Measurements from ENCODE around the gene EDAR. TPM values are rescaled to one million over a fixed set of nuclear protein-coding genes. Genes with fewer than 3 reads are reported as not detected.

EDAR gene
- total RNA-seq, 1 experiment from 2014 or later, result 0.82 TPM

DNA sequence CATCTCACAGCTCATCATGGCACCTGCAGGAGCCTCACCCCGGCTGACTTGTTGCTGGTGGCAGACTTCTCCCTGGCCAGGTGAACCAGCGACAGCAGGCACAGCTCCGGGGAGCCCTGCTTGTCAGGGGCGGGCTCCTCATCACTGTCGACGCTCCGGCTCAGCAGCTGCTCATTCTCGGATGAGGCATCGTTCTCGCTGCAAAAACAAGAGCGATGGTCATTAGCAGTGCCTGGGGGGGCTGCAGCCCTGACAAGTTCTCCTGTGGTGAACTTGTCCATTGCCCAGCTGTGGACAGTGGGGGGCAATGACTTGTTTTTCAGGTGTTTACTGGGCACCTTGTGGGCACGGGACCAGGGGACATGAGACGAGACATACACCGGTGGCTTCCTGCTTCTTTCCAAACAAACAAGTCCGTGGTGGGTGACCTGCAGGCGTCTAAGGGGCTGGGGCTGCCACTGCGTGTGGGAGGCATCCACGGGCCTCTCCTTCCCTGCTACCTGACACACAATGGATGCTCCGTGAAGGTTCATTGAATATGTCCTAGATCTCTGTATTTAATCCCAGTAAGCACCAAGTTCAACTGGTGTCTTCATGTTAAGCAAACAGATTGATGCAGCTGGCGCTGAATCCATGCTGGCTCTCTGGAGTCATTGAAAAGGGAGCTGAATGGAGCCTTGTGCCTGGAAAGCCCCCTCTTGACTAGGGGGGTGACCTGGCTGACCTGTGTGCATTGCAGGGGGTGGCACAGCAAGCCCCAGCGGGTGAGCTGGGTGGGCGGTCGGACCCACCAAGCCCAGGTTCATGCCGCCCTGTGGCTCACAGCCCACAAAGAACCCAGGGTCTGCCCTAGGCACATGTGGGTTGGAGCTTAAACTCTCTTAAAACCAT is 81.0 kb downstream of the EDAR start:
- no peak for TF ChIP-seq CTCF (IDR thresholded peaks at IDR 0.05; ENCODE audit: insufficient read depth in 1 of 2, low read depth in 1 of 2, low read length in 1 of 2, severe bottlenecking in 1 of 2, unreplicated experiment in 1 of 2)
- BruUV-seq (replicated peaks), result no TSS peak
- CTCF ChIA-PET, result no interaction called here
- Histone ChIP-seq H3K4me1 (no peaks in the 10 kb centered on the region), H3K27me3 (replicated peaks; ENCODE audit: control insufficient read depth, insufficient read depth, low read length) (no peaks in the 10 kb centered on the region), H3K36me3 (ENCODE audit: control insufficient read depth, insufficient read depth, low read length) (no peaks in the 10 kb centered on the region), H3K4me3 (ENCODE audit: low read depth, low read length) (no peak overlapping the region), H3K9me3 (no peaks in the 10 kb centered on the region)
- Mint-ChIP-seq H3K4me1 (ENCODE audit: low read depth, unreplicated experiment) (no peaks in the 10 kb centered on the region), H3K27me3 (ENCODE audit: insufficient read depth, unreplicated experiment) (no peaks in the 10 kb centered on the region), H3K27ac (ENCODE audit: unreplicated experiment) (no peak overlapping the region), H3K36me3 (ENCODE audit: insufficient read depth, unreplicated experiment) (no peaks in the 10 kb centered on the region), H3K4me3 (ENCODE audit: unreplicated experiment) (no peak overlapping the region), H3K9me3 (ENCODE audit: unreplicated experiment) (no peaks in the 10 kb centered on the region)
- POLR2A ChIA-PET, result no interaction called here
- intact Hi-C loops (cut with micrococcal nuclease; ENCODE audit: unreplicated experiment), result no loop called here
- DNase-seq, result no peak

- Mint-ChIP-seq H3K36me3 (ENCODE audit: insufficient read depth, unreplicated experiment) (no peaks in the 10 kb centered on the region), H3K9me3 (ENCODE audit: unreplicated experiment) (peaks cover 1% of the 10 kb centered on the region), H3K27me3 (ENCODE audit: insufficient read depth, unreplicated experiment) (no peaks in the 10 kb centered on the region), H3K27ac (ENCODE audit: unreplicated experiment) (no peak overlapping the region), H3K4me3 (ENCODE audit: unreplicated experiment) (no peak overlapping the region), H3K4me1 (ENCODE audit: low read depth, unreplicated experiment) (no peaks in the 10 kb centered on the region)
- BruUV-seq (replicated peaks), result no TSS peak
- no peaks in the 10 kb centered on the region for H3K36me3 ChIP-seq (ENCODE audit: control insufficient read depth, insufficient read depth, low read length)
- no peaks in the 10 kb centered on the region for H3K4me1 ChIP-seq
- no peak for DNase-seq
- ChIA-PET CTCF (no interaction called here), POLR2A (no interaction called here)
- no peak for TF ChIP-seq CTCF (IDR thresholded peaks at IDR 0.05; ENCODE audit: insufficient read depth in 1 of 2, low read depth in 1 of 2, low read length in 1 of 2, severe bottlenecking in 1 of 2, unreplicated experiment in 1 of 2)
- no peak overlapping the region for H3K4me3 ChIP-seq (ENCODE audit: low read depth, low read length)
- no peaks in the 10 kb centered on the region for H3K27me3 ChIP-seq (replicated peaks; ENCODE audit: control insufficient read depth, insufficient read depth, low read length)
- intact Hi-C loops (cut with micrococcal nuclease; ENCODE audit: unreplicated experiment), result no loop called here
- no peaks in the 10 kb centered on the region for H3K9me3 ChIP-seq
Measured at GRCh38 chr2:108906403-108907077, 82.5 kb downstream of the EDAR start.

DNA sequence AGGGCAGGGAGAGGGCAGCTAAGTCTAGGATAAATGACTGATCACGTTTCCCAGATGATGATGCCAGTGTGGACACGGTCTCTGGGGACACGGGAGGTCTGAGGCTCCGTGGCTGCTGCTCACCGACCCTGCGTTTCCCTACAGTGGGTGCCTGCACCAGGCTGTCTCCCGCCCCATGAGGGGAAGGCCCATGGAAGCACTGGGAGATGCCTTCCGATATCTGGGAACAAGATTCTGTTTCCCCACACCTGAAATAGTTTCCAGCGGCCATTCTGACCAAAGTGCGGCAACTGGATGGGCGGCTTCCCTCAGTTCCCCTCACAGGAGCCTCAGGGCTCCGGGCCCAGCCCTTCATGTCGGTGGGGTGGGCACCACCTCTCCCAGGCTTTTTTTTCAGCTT is 83.1 kb downstream of the EDAR start:
- no peak overlapping the region for H3K27ac Mint-ChIP-seq (ENCODE audit: unreplicated experiment)

More for the DNA sequence above, 83.1 kb downstream of the EDAR start:
- ChIA-PET POLR2A (no interaction called here), CTCF (no interaction called here)
- DNase-seq, result no peak
- no peaks in the 10 kb centered on the region for H3K36me3 ChIP-seq (ENCODE audit: control insufficient read depth, insufficient read depth, low read length)
- no peaks in the 10 kb centered on the region for H3K4me1 ChIP-seq
- no TSS peak for BruUV-seq (replicated peaks)
- Mint-ChIP-seq H3K36me3 (ENCODE audit: insufficient read depth, unreplicated experiment) (no peaks in the 10 kb centered on the region), H3K9me3 (ENCODE audit: unreplicated experiment) (peaks cover 7% of the 10 kb centered on the region), H3K4me3 (ENCODE audit: unreplicated experiment) (no peak overlapping the region), H3K4me1 (ENCODE audit: low read depth, unreplicated experiment) (no peaks in the 10 kb centered on the region), H3K27me3 (ENCODE audit: insufficient read depth, unreplicated experiment) (no peaks in the 10 kb centered on the region)
- TF ChIP-seq CTCF (IDR thresholded peaks at IDR 0.05; ENCODE audit: insufficient read depth in 1 of 2, low read depth in 1 of 2, low read length in 1 of 2, severe bottlenecking in 1 of 2, unreplicated experiment in 1 of 2), result no peak
- no peak overlapping the region for H3K4me3 ChIP-seq (ENCODE audit: low read depth, low read length)
- no peaks in the 10 kb centered on the region for H3K27me3 ChIP-seq (replicated peaks; ENCODE audit: control insufficient read depth, insufficient read depth, low read length)
- no peaks in the 10 kb centered on the region for H3K9me3 ChIP-seq
- intact Hi-C loops (cut with micrococcal nuclease; ENCODE audit: unreplicated experiment), result no loop called here

Data from Caco-2 (cell line).